ENCODE data around the gene CEND1. TPM values are rescaled to one million over a fixed set of nuclear protein-coding genes. Genes with fewer than 3 reads are reported as not detected.

CEND1 gene
- total and polyA plus RNA-seq, 2 donors (not counting 3 experiments of a cell fraction or from before 2014, with no cell fraction given) = 0.15 to 0.40 TPM

DNA sequence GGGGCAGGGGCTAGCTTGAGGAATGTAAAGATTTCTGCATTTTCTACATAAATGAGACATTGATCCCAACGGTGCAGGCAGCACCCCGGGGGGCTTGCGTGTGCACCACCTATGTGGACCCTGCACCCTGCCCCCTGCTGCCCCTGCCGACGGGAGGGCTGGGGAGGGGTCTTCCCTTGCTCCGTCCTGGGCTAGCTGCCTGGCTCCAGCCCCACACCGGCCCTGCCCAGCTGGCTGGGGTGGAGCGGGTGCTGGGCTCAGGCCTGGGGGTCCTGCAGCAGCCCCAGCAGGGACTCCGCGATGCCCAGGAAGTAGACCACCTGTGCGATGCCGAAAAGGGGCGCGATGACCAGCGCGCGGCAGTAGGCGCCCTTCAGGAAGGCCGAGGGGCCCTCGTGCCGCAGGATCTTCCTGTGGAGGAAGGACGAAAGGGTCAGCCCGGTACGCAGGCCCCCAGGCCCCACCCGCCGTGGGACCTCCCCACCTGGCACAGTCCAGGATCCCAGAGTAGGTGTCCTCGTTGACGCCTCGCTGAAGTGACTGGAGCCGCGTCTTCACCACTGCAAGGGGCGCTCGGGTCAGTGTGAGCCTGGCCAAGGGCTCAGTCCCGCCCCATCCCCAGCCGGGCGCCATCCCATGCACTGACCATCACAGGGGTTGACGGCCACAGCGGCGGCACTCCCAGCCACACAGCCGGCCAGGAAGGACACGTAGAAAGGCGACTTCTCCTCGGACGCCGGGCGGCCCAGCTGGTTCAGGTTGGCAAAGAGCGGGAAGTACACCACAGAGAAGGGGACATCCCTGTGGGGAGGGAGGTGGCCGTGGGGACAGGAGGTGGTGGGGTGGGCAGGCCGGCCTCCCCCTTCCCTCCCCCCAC lies 2.0 kb upstream of the CEND1 start:
- Histone ChIP-seq H3K79me2 (ENCODE audit: control insufficient read depth, insufficient read depth, low read length) (peaks cover 11% of the 10 kb centered on the region), H2AFZ (ENCODE audit: low read depth, low read length) (no peak overlapping the region), H4K20me1 (replicated peaks; ENCODE audit: control insufficient read depth, extremely low read depth, insufficient read depth, low read length) (no peaks in the 10 kb centered on the region), H3K9me1 (replicated peaks; ENCODE audit: control insufficient read depth, extremely low read depth, insufficient read depth, low read length) (no peaks in the 10 kb centered on the region), H3K27me3 (ENCODE audit: control insufficient read depth in 2 of 2, insufficient read depth in 2 of 2, low read length in 2 of 2) (no peaks in the 10 kb centered on the region), H3K27ac (ENCODE audit: insufficient read depth, low read depth, low read length) (no peak overlapping the region), H3K4me1 (ENCODE audit: control insufficient read depth, extremely low read depth, insufficient read depth, low read length) (peaks cover 11% of the 10 kb centered on the region), H3K36me3 (ENCODE audit: control insufficient read depth in 2 of 2, extremely low read depth in 1 of 2, insufficient read depth in 2 of 2, low read length in 2 of 2) (no peaks in the 10 kb centered on the region), H3K9me3 (replicated peaks; ENCODE audit: control insufficient read depth, insufficient read depth, low read length) (no peaks in the 10 kb centered on the region), H3K4me2 (ENCODE audit: insufficient read depth, low read length) (no peak overlapping the region), H3K4me3 (replicated peaks in 1 of 3; ENCODE audit: insufficient read depth in 1 of 3, low read depth in 1 of 3, low read length in 3 of 3) (no peak overlapping the region), H3K9ac (replicated peaks; ENCODE audit: extremely low read depth, insufficient read depth, low read length) (no peak overlapping the region)
- DNase-seq (ENCODE audit: low read depth, low spot score) (no peak), FAIRE-seq (no peak)
- dilution Hi-C loops (cut with MboI; ENCODE audit: extremely low pct_ligation_motif_present, low sequenced_read_pairs) = no loop called here
- POLR2A ChIA-PET = no interaction called here
- intact Hi-C loops (cut with micrococcal nuclease) = no loop called here
- no TSS peak for BruUV-seq (replicated peaks)
- TF ChIP-seq GATA2 (IDR thresholded peaks at IDR 0.05; ENCODE audit: insufficient read depth, insufficient read length, low read depth, low read length) (no peak), MAX (IDR thresholded peaks at IDR 0.05; ENCODE audit: insufficient read depth, insufficient read length) (no peak), CTCF (IDR thresholded peaks at IDR 0.05; ENCODE audit: extremely low read depth in 1 of 2, insufficient read depth in 1 of 2, low read depth in 1 of 2, low read length in 2 of 2) (no peak)
- CTCF ChIA-PET = no interaction called here
